Heart left ventricle (tissue), 16 donors: ENCODE results near the gene SLC2A5. TPM values are rescaled to one million over a fixed set of nuclear protein-coding genes. Genes with fewer than 3 reads are reported as not detected.
"Not testable (repeated sequence)": the region's sequence is repeated elsewhere in the genome, so short reads cannot be mapped to it uniquely, and the experiment has no call there.

Source experiments
- ATAC-seq, 4 donors: fragments of 200-7000 bp; cut with Tn5 transposase; one replicate each; pipeline ENCODE4 v1.9.1; 2020 to 2022; ENCODE audit warnings: moderate library complexity in 4 of 4, mild to moderate bottlenecking in 3 of 4, moderate number of reproducible peaks in 1 of 4
- DNase-seq, 5 donors: peaks; one replicate each; pipeline ENCODE4 v3.0.0-alpha.2; 2020
- H3K27ac ChIP-seq, 12 donors: fragments of 200-600 bp; sonication (generic) in 4 of 12; one replicate each; pipeline versions ENCODE4 v1.5.0 to v1.8.0; 2016 to 2022; ENCODE audit warnings: mild to moderate bottlenecking in 2 of 12
- H3K27me3 ChIP-seq, 9 donors: fragments of 200-600 bp; sonication (generic) in 2 of 9; one replicate each; pipeline versions ENCODE4 v1.5.1 to v1.8.0; 2016 to 2022; ENCODE audit warnings: mild to moderate bottlenecking in 3 of 9
- H3K36me3 ChIP-seq, 9 donors: fragments of 200-600 bp; sonication (generic) in 2 of 9; one replicate each; pipeline versions ENCODE4 v1.5.0 to v1.8.0; 2018 to 2022; ENCODE audit warnings: mild to moderate bottlenecking in 2 of 9
- H3K4me1 ChIP-seq, 12 donors: fragments of 200-600 bp; sonication (generic) in 4 of 12; one replicate each; pipeline versions ENCODE4 v1.5.0 to v1.8.0; 2016 to 2022; ENCODE audit warnings: mild to moderate bottlenecking in 3 of 12
- H3K4me3 ChIP-seq, 12 donors: fragments of 200-600 bp; sonication (generic) in 4 of 12; one replicate each; pipeline versions ENCODE4 v1.5.0 to v1.8.0; 2017 to 2022; ENCODE audit warnings: mild to moderate bottlenecking in 9 of 12, moderate library complexity in 4 of 12
- H3K9me3 ChIP-seq, 12 donors: fragments of 200-600 bp; sonication (generic) in 4 of 12; one replicate each; pipeline versions ENCODE4 v1.5.0 to v1.8.0; 2016 to 2022; ENCODE audit warnings: mild to moderate bottlenecking in 1 of 12
- POLR2A ChIP-seq, 2 donors: fragments of 450-650 bp; IDR thresholded peaks; one replicate each; pipeline ENCODE4 v1.6.1; 2017; ENCODE audit warnings: antibody characterized with exemption in 2 of 2, mild to moderate bottlenecking in 2 of 2, moderate library complexity in 2 of 2
- WGBS, 4 donors: extraction: QIAGEN DNeasy Blood & Tissue Kit in 2 of 4; methylation state at CpG; one replicate each; pipeline versions ENCODE4 v1.1.5 to v1.1.7; 2013 to 2018; 5-methylcytosine and 5-hydroxymethylcytosine counted together
- intact Hi-C, 10 donors: fragments of 100-400 bp; cut with DNase I; formaldehyde crosslinking; loops; one replicate each; pipeline versions ENCODE4 v1.11.1 to v1.14.2; 2022
- polyA plus RNA-seq, 2 donors: library from polyadenylated mRNA; stranded (reverse); fragments of 200-250 nt; gene quantifications; one replicate each; pipeline ENCODE4 v1.2.3, GENCODE V29; 2013
- total RNA-seq, 9 donors: library from RNA; depleted of rRNA in 2 of 9; stranded (reverse); fragments of >200 nt in 2 of 9; fragmentation: NEBNext Ultra II Directional in 3 of 9; extraction: Animal tissue kit (Norgen Biotek cat#: 25700) in 3 of 9; gene quantifications; one replicate each; pipeline versions ENCODE4 v1.1.0 to v1.2.4, GENCODE V29; 2016 to 2023
- TF ChIP-seq, protein P1 (sequence below), 12 donors: fragments of 200-600 bp; sonication (generic) in 4 of 12; IDR thresholded peaks; one replicate each; pipeline versions ENCODE4 v1.5.0 to v1.8.0; 2018 to 2022; ENCODE audit warnings: antibody characterized with exemption in 12 of 12, mild to moderate bottlenecking in 5 of 12
- donor health status: ischemic (EF 13 %, LVEDD 7.1; RV severe dilation, severe dysfunction).
- donor health status: healthy with polysubstance abuse.
- donor health status: DM: no; HTN: yes; CAD: no.
- donor health status: DM: no; HTN: no; CAD: no.
- donor health status: ischemic (EF 25% LVEDD 6.9; RV normal size, moderate dysfunction).
- donor health status: ischemic (EF 25% LVEDD 5.7; RV mildly dilated, moderate dysfunction).
- donor health status: healthy.
- donor health status: DM: yes; HTN: yes; CAD: no.
- donor health status: ischemic (EF 35%, LVEDD 5.7; RV mildly dilated, moderate dysfunction).
- donor health status: nonischemic (EF 11% LVEDD 7.7; RV severe dilation, severe dysfunction).
- donor health status: DM: yes; HTN: yes; CAD: no.
- donor health status: PGD.
- donor health status: ischemic (EF 29% LVEDD 5.4; RV normal size, mild dysfunction).
- donor health status: nonischemic (EF 23%, LVEDD 6.1; RV moderate dilation, normal function).

SLC2A5 gene
- total and polyA plus RNA-seq, 11 donors, result 0.86 to 15.8 (median 2.3) TPM

GRCh38 chr1:9024837-9025236 is 44.6 kb downstream of the SLC2A5 start:
- Histone ChIP-seq H3K27me3 (no peaks in the 10 kb centered on the region), H3K27ac (no peak overlapping the region), H3K4me1 (no peaks in the 10 kb centered on the region), H3K4me3 (no peak overlapping the region), H3K36me3 (no peaks in the 10 kb centered on the region), H3K9me3 (peaks cover 0 to 9% (median 0%) of the 10 kb centered on the region in 12 donors)
- DNase-seq (no peak), ATAC-seq (no peak)
- intact Hi-C loops, result no loop called here
- TF ChIP-seq, protein P1, sequence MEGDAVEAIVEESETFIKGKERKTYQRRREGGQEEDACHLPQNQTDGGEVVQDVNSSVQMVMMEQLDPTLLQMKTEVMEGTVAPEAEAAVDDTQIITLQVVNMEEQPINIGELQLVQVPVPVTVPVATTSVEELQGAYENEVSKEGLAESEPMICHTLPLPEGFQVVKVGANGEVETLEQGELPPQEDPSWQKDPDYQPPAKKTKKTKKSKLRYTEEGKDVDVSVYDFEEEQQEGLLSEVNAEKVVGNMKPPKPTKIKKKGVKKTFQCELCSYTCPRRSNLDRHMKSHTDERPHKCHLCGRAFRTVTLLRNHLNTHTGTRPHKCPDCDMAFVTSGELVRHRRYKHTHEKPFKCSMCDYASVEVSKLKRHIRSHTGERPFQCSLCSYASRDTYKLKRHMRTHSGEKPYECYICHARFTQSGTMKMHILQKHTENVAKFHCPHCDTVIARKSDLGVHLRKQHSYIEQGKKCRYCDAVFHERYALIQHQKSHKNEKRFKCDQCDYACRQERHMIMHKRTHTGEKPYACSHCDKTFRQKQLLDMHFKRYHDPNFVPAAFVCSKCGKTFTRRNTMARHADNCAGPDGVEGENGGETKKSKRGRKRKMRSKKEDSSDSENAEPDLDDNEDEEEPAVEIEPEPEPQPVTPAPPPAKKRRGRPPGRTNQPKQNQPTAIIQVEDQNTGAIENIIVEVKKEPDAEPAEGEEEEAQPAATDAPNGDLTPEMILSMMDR (IDR thresholded peaks at IDR 0.05), result no peak
- TF ChIP-seq POLR2A (IDR thresholded peaks at IDR 0.05), result no peak
- 93 to 98% (median 93%) methylated on average over 6 to 20 of the region's 20 CpGs for WGBS, 4 donors

- Histone ChIP-seq H3K9me3 (no peaks in the 10 kb centered on the region), H3K36me3 (no peaks in the 10 kb centered on the region), H3K27ac (no peak overlapping the region), H3K27me3 (no peaks in the 10 kb centered on the region), H3K4me3 (no peak overlapping the region), H3K4me1 (no peaks in the 10 kb centered on the region)
- ATAC-seq (no peak), DNase-seq (no peak)
- WGBS, 4 donors, result 93 to 98% (median 96%) methylated on average over 10 of the region's 10 CpGs
- TF ChIP-seq POLR2A (IDR thresholded peaks at IDR 0.05), result no peak
- TF ChIP-seq, protein P1 (IDR thresholded peaks at IDR 0.05), result no peak
- intact Hi-C loops, result no loop called here
These were observed 46.7 kb downstream of the SLC2A5 start for GRCh38 chr1:9022773-9023172.

DNA sequence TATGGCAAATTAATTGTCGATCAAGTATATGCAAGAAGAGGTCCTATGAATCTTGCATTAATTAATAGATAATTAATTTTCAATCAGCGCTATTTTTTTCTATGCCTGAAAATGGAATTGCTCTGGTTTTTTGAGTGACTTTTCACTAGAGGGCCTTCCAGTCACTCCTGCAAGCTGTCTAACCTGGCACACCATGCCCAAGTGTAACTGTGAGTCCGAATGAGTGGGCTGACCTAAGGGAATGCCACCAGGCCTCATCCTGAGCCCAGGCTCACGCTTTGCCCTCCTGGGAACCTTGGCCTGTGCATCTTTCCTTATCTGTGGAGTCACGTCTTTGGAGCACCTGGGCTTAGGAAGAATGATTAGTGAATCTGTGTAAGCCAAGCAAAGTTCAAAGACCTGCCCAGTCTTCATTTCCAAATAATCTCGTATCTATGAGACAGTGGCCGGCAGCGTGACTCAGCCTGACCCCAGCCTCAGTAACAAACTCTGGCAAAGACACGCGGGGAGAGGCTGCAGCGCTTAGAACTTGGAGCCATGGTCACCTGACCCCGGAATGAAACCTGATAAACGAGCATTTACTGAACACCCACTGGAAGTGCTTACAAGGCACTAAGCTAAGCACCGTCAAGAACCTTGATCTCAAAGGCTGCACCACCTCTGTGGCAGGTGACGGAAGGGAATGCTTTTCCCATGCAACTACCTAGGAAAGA is 47.3 kb downstream of the SLC2A5 start:
- intact Hi-C loops, H3K36me3 ChIP-seq, DNase-seq, ATAC-seq, H3K27me3 ChIP-seq, H3K27ac ChIP-seq, H3K9me3 ChIP-seq, H3K4me3 ChIP-seq, H3K4me1 ChIP-seq: not testable (repeated sequence)
- 74 to 76% (median 75%) methylated on average over 12 to 14 of the region's 15 CpGs for WGBS, 4 donors

- no peak overlapping the region for H3K27ac ChIP-seq
- H3K36me3 ChIP-seq, result no peaks in the 10 kb centered on the region
- intact Hi-C loops, result no loop called here
- ATAC-seq, result no peak
- TF ChIP-seq POLR2A (IDR thresholded peaks at IDR 0.05), result no peak
- H3K27me3 ChIP-seq, result no peaks in the 10 kb centered on the region
- H3K9me3 ChIP-seq, result no peaks in the 10 kb centered on the region
- no peak for DNase-seq
- H3K4me3 ChIP-seq, result no peak overlapping the region
- H3K4me1 ChIP-seq, result no peaks in the 10 kb centered on the region
- WGBS, 4 donors, result 63 to 83% (median 67%) methylated on average over 6 of the region's 6 CpGs
These were observed 49.1 kb downstream of the SLC2A5 start for GRCh38 chr1:9020305-9020704.

DNA sequence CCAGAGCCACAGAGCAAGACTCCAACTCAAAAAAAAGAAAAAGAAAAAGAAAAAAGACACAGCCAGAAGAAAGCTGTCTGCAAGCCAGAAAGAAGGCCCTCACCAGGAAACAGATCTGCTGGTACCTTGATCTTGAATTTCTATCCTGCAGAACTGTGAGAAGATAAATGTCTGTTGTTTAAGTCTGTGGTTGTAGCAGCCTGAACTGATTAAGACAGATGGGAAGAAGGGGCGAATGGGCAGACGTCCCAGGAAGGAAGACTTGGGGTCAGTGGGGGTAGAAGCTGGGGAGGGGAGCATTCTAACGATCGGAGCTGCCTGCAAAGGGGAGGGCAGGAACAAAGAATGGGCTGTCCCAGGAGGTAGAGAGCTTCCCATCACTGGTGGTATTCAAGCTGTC is 49.5 kb downstream of the SLC2A5 start:
- ATAC-seq, result no peak
- H3K4me1 ChIP-seq, result no peaks in the 10 kb centered on the region
- 42 to 60% (median 55%) methylated on average over 4 of the region's 4 CpGs for WGBS, 4 donors
- no peaks in the 10 kb centered on the region for H3K9me3 ChIP-seq
- H3K27ac ChIP-seq, result no peak overlapping the region
- intact Hi-C loops, result no loop called here
- no peaks in the 10 kb centered on the region for H3K27me3 ChIP-seq
- no peaks in the 10 kb centered on the region for H3K36me3 ChIP-seq
- no peak for DNase-seq
- H3K4me3 ChIP-seq, result no peak overlapping the region
- TF ChIP-seq, protein P1 (IDR thresholded peaks at IDR 0.05), result no peak
- TF ChIP-seq POLR2A (IDR thresholded peaks at IDR 0.05), result no peak
